Motor neuron (in vitro differentiated cells): ENCODE measurements around the gene NOL4L. TPM values are rescaled to one million over a fixed set of nuclear protein-coding genes. Genes with fewer than 3 reads are reported as not detected.
"Not testable (repeated sequence)": the region's sequence is repeated elsewhere in the genome, so short reads cannot be mapped to it uniquely, and the experiment has no call there.

Experiments
- ATAC-seq, 8 experiments: fragments of 200-7000 bp; cut with Tn5 transposase; replicated peaks in 6 of 8; 2 replicates each; pipeline ENCODE4 v1.8.0; 2021; ENCODE audit warnings: mild to moderate bottlenecking in 8 of 8, moderate library complexity in 8 of 8
- H3K27ac ChIP-seq, 2 donors: fragments of 250-450 bp; sonication (Bioruptor Pico); 2 replicates each; pipeline ENCODE4 v1.9.0; 2021; ENCODE audit warnings: antibody characterized with exemption in 2 of 2, mild to moderate bottlenecking in 2 of 2, moderate library complexity in 1 of 2
- H3K4me1 ChIP-seq, 2 donors: fragments of 250-450 bp; sonication (Bioruptor Pico); replicated peaks in 1 of 2; 2 replicates each; pipeline ENCODE4 v1.6.1; 2021; ENCODE audit warnings: antibody characterized with exemption in 2 of 2, mild to moderate bottlenecking in 2 of 2, moderate library complexity in 1 of 2
- H3K4me3 ChIP-seq, 5 donors: fragments of 250-450 bp; sonication (Bioruptor Pico); 2 replicates each; pipeline ENCODE4 v1.9.0; 2021; ENCODE audit warnings: antibody characterized with exemption in 5 of 5, mild to moderate bottlenecking in 5 of 5, moderate library complexity in 4 of 5
- WGBS, 10 experiments: fragments of 450-650 bp; shearing (Covaris generic); methylation state at CpG; one replicate each; pipeline ENCODE4 v1.0.0; 2022; 5-methylcytosine and 5-hydroxymethylcytosine counted together
- in situ Hi-C, 9 experiments: fragments of 400-800 bp; cut with MboI; loops; one replicate each; pipeline ENCODE4 v1.15.0; 2021; ENCODE audit warnings: low sequenced_read_pairs in 9 of 9, low pct_unique_long_range_greater_than_20kb in 2 of 9; ENCODE audit not compliant: unreplicated experiment in 9 of 9
- total RNA-seq, 8 experiments: library from RNA; unstranded; fragments of 300-600 nt; gene quantifications; 2 replicates each; pipeline versions ENCODE4 v1.2.3 to v1.2.4, GENCODE V29; 2022

NOL4L gene
- total RNA-seq, 8 experiments from 2014 or later: 9.1 to 34.6 (median 20.4) TPM

GRCh38 chr20:32505723-32506473 lies 79.2 kb downstream of the NOL4L start:
- Histone ChIP-seq H3K4me3 (no peak overlapping the region), H3K27ac (no peak overlapping the region), H3K4me1 (peaks cover 13 to 19% of the 10 kb centered on the region in 2 donors)
- WGBS, 10 experiments: 40 to 95% (median 80%) methylated on average over 1 to 7 of the region's 8 CpGs; no CpG with 5 or more reads in 1 of the 10 experiments
- in situ Hi-C loops: loop anchor here in 1 of 9 experiments (25.0 kb wide), 1 partner anchor 156 kb away; the partner anchor contains the start of gene C20orf203
- no peak for ATAC-seq

- peak in 2 of 8 experiments; percentile 63 to 66 for ATAC-seq
- Histone ChIP-seq H3K4me1 (peaks cover 10 to 13% of the 10 kb centered on the region in 2 donors), H3K27ac (no peak overlapping the region), H3K4me3 (no peak overlapping the region)
- in situ Hi-C loops: loop anchor here in 1 of 9 experiments (25.0 kb wide), 1 partner anchor 161 kb away; the partner anchor contains the start of gene C20orf203
- WGBS, 10 experiments: 5 to 100% (median 83%) methylated on average over 2 to 3 of the region's 3 CpGs
These were observed 83.4 kb downstream of the NOL4L start for GRCh38 chr20:32501709-32502108.

- in situ Hi-C loops: no loop called here
- no peak overlapping the region for H3K4me3 ChIP-seq
- ATAC-seq: peak in 3 of 8 experiments; percentile 21 to 34 (median 24)
These were observed 87.4 kb downstream of the NOL4L start for GRCh38 chr20:32497589-32498224.

GRCh38 chr20:32496811-32497533 lies 88.2 kb downstream of the NOL4L start:
- Histone ChIP-seq H3K4me3 (no peak overlapping the region), H3K4me1 (peaks cover 14 to 16% of the 10 kb centered on the region in 2 donors), H3K27ac (peak overlapping the region; percentile 48 to 64)
- in situ Hi-C loops: no loop called here
- WGBS, 10 experiments: 20 to 84% (median 68%) methylated on average over 1 to 5 of the region's 11 CpGs; no CpG with 5 or more reads in 4 of the 10 experiments
- peak in 5 of 8 experiments; percentile 43 to 72 (median 49) for ATAC-seq

More at GRCh38 chr20:32497589-32498224, 87.4 kb downstream of the NOL4L start:
- 19 to 52% (median 43%) methylated on average over 2 to 6 of the region's 13 CpGs; no CpG with 5 or more reads in 5 of the 10 experiments for WGBS, 10 experiments
- peaks cover 14 to 16% of the 10 kb centered on the region in 2 donors for H3K4me1 ChIP-seq
- H3K27ac ChIP-seq: no peak overlapping the region

GRCh38 chr20:32495949-32496348 lies 89.2 kb downstream of the NOL4L start:
- Histone ChIP-seq H3K27ac (no peak overlapping the region), H3K4me1 (peaks cover 14 to 16% of the 10 kb centered on the region in 2 donors), H3K4me3 (no peak overlapping the region)
- no peak for ATAC-seq
- WGBS, 10 experiments: 40 to 100% (median 100%) methylated on average over 1 to 2 of the region's 5 CpGs; no CpG with 5 or more reads in 5 of the 10 experiments
- in situ Hi-C loops: no loop called here

- in situ Hi-C loops: no loop called here
- Histone ChIP-seq H3K4me1 (peaks cover 14 to 16% of the 10 kb centered on the region in 2 donors), H3K4me3 (no peak overlapping the region), H3K27ac (no peak overlapping the region)
- no peak for ATAC-seq
- WGBS, 10 experiments: 69 to 100% (median 84%) methylated on average over 1 to 3 of the region's 8 CpGs; no CpG with 5 or more reads in 6 of the 10 experiments
These were observed 89.9 kb downstream of the NOL4L start for GRCh38 chr20:32495217-32495565.

GRCh38 chr20:32494483-32495216 lies 90.5 kb downstream of the NOL4L start:
- no peak overlapping the region for H3K27ac ChIP-seq
- WGBS, 10 experiments: 45 to 100% (median 78%) methylated on average over 1 to 10 of the region's 11 CpGs
- no peak for ATAC-seq
- H3K4me1 ChIP-seq: peaks cover 14 to 16% of the 10 kb centered on the region in 2 donors
- no peak overlapping the region for H3K4me3 ChIP-seq
- in situ Hi-C loops: no loop called here

GRCh38 chr20:32493356-32493755 lies 91.8 kb downstream of the NOL4L start:
- Histone ChIP-seq H3K27ac (no peak overlapping the region), H3K4me3 (no peak overlapping the region), H3K4me1 (peaks cover 14 to 16% of the 10 kb centered on the region in 2 donors)
- no peak for ATAC-seq
- 54 to 90% (median 82%) methylated on average over 1 to 9 of the region's 10 CpGs; no CpG with 5 or more reads in 4 of the 10 experiments for WGBS, 10 experiments
- in situ Hi-C loops: no loop called here

GRCh38 chr20:32491764-32492151 lies 93.4 kb downstream of the NOL4L start:
- H3K4me3 ChIP-seq, ATAC-seq, in situ Hi-C loops, H3K4me1 ChIP-seq, H3K27ac ChIP-seq: not testable (repeated sequence)
- WGBS, 10 experiments: 49 to 100% (median 88%) methylated on average over 1 to 2 of the region's 3 CpGs; no CpG with 5 or more reads in 5 of the 10 experiments

GRCh38 chr20:32490942-32491763 lies 94.0 kb downstream of the NOL4L start:
- Histone ChIP-seq H3K4me3 (no peak overlapping the region), H3K27ac (no peak overlapping the region), H3K4me1 (no peaks in the 10 kb centered on the region)
- peak in 3 of 8 experiments; percentile 36 to 38 (median 37) for ATAC-seq
- in situ Hi-C loops: no loop called here
- WGBS, 10 experiments: 29 to 90% (median 80%) methylated on average over 1 to 8 of the region's 14 CpGs; no CpG with 5 or more reads in 1 of the 10 experiments

GRCh38 chr20:32488066-32488838 lies 96.9 kb downstream of the NOL4L start:
- WGBS, 10 experiments: 80 to 100% (median 93%) methylated on average over 1 to 3 of the region's 7 CpGs; no CpG with 5 or more reads in 4 of the 10 experiments
- peaks cover 5 to 6% of the 10 kb centered on the region in 2 donors for H3K4me1 ChIP-seq
- in situ Hi-C loops: no loop called here

More at GRCh38 chr20:32488066-32488838, 96.9 kb downstream of the NOL4L start:
- Histone ChIP-seq H3K27ac (no peak overlapping the region), H3K4me3 (no peak overlapping the region)
- ATAC-seq: no peak
